ENCODE results near the gene CCDC179. TPM values are rescaled to one million over a fixed set of nuclear protein-coding genes. Genes with fewer than 3 reads are reported as not detected.

Gene CCDC179
- total and polyA plus RNA-seq, 2 donors, result 0.09 TPM; not detected in 1

DNA sequence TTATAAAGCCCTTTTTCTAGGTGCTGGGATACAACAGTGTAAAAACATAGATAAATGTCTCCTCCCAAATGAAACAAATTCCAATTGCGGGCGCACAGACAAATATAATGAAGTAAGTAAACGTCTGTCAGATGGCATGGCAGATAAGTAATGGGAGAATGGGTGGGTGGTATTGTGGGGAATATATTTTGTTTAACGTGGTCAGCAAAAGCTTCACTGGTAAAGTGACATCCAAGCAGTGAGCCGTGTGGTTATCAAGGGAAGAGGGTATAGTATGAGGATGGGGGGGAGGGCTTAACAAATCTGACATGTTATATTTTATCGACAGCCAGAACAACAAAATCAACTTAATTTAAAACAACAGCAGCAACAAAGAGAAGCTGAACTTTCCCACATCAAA lies 31.9 kb downstream of the CCDC179 start:
- no peak overlapping the region for H3K27ac ChIP-seq (ENCODE audit: low read depth in 1 of 2, low read length in 1 of 2)
- peaks cover 3% of the 10 kb centered on the region in 2 donors for H3K4me1 ChIP-seq (ENCODE audit: control insufficient read depth in 2 of 2, insufficient read depth in 2 of 2, low read length in 2 of 2)
- H3K4me3 ChIP-seq (ENCODE audit: low read length in 2 of 2), result peak overlapping the region in 1 of 2 donors; percentile 89
- DNase-seq (ENCODE audit: low read depth in 6 of 9, low spot score in 9 of 9), result peak in 1 of 9 donors; percentile 1
- no peaks in the 10 kb centered on the region for H3K27me3 ChIP-seq (ENCODE audit: control insufficient read depth in 2 of 2, insufficient read depth in 1 of 2, low read length in 1 of 2)
- WGBS, result 43% methylated on average over 6 of the region's 6 CpGs
- H3K9me3 ChIP-seq (ENCODE audit: control insufficient read depth in 2 of 2, insufficient read depth in 1 of 2, low read length in 1 of 2), result no peaks in the 10 kb centered on the region
- H3K36me3 ChIP-seq (ENCODE audit: control insufficient read depth in 2 of 2, insufficient read depth in 2 of 2, low read length in 1 of 2), result peaks cover 0 to 3% of the 10 kb centered on the region in 2 donors

DNA sequence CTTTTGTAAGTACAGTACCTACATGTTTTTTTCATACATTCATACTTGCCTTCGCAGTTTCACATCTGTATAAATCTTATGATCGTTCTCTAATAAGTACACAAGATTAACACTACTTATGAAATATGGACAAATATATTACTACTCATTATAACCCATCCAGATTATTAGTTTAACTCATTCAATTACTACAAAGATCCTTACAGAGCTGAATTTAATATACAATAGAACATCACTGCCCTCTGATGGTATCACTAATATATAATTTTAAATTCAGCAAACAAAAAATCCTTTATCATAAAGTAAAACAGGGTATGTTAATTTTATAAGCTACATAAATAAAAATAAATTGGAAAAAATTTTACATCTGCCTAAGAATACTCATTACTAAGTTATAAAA lies 38.1 kb downstream of the CCDC179 start:
- no peaks in the 10 kb centered on the region for H3K9me3 ChIP-seq (ENCODE audit: control insufficient read depth in 2 of 2, insufficient read depth in 1 of 2, low read length in 1 of 2)
- no peak overlapping the region for H3K27ac ChIP-seq (ENCODE audit: low read depth in 1 of 2, low read length in 1 of 2)
- no peak for DNase-seq (ENCODE audit: low read depth in 6 of 9, low spot score in 9 of 9)
- H3K4me3 ChIP-seq (ENCODE audit: low read length in 2 of 2), result no peak overlapping the region
- H3K36me3 ChIP-seq (ENCODE audit: control insufficient read depth in 2 of 2, insufficient read depth in 2 of 2, low read length in 1 of 2), result peaks cover 0 to 8% of the 10 kb centered on the region in 2 donors
- H3K27me3 ChIP-seq (ENCODE audit: control insufficient read depth in 2 of 2, insufficient read depth in 1 of 2, low read length in 1 of 2), result no peaks in the 10 kb centered on the region
- 98% methylated on average over 2 of the region's 2 CpGs for WGBS
- no peaks in the 10 kb centered on the region for H3K4me1 ChIP-seq (ENCODE audit: control insufficient read depth in 2 of 2, insufficient read depth in 2 of 2, low read length in 2 of 2)

DNA sequence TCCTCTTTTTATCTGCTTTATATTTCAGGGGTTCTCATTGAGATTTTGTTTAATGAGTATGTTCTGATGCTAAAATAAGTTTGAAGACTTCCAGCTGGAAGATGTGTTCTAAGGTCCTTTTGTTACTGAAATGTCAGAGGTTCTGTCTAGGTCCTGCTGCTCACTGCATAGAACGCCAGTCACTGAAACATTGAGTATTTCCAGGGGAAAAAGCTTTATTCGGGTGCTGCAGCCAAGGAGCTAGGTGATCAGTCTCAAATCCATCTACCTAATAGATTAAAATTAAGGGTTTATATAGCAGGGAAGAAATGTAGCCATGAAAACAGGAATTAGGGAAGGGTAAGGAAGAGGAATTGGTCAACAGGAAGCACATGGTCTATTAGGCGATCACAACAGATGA lies 50.4 kb downstream of the CCDC179 start:
- H3K36me3 ChIP-seq (ENCODE audit: control insufficient read depth in 2 of 2, insufficient read depth in 2 of 2, low read length in 1 of 2), result no peaks in the 10 kb centered on the region

DNA sequence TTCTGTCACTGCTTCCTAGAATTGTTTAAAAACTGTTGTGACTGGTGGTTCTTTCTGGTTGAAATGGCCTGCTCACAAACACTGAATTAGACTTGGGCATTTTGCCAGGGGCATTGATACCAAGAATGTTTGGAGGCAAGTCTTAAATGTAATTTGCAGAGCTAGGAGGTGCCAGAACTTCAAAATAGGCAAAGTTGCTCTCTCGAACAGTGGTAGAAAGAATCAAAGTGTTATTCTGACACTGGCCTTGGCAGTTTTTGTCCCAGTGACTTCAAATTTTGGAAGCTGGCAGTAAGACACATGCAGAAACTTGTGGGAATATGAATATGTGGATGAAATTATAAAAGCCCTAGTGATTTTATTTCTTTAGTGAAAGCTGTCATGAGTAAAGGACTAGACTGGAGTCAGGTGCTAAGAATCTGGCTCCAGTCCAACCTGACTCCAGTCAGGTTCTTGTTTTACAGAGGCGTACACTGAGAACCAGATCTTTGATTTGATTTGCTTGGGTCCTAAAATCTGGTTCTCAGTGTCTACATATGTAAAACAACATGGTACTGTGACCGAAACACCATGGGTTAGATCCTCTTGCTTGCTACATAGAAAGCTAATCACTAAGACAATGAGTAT lies 51.6 kb downstream of the CCDC179 start:
- peak in 1 of 9 donors; percentile 1 for DNase-seq (ENCODE audit: low read depth in 6 of 9, low spot score in 9 of 9)
- Histone ChIP-seq H3K36me3 (ENCODE audit: control insufficient read depth in 2 of 2, insufficient read depth in 2 of 2, low read length in 1 of 2) (no peaks in the 10 kb centered on the region), H3K27ac (ENCODE audit: low read depth in 1 of 2, low read length in 1 of 2) (no peak overlapping the region), H3K9me3 (ENCODE audit: control insufficient read depth in 2 of 2, insufficient read depth in 1 of 2, low read length in 1 of 2) (no peaks in the 10 kb centered on the region), H3K4me3 (ENCODE audit: low read length in 2 of 2) (no peak overlapping the region), H3K4me1 (ENCODE audit: control insufficient read depth in 2 of 2, insufficient read depth in 2 of 2, low read length in 2 of 2) (no peaks in the 10 kb centered on the region), H3K27me3 (ENCODE audit: control insufficient read depth in 2 of 2, insufficient read depth in 1 of 2, low read length in 1 of 2) (no peaks in the 10 kb centered on the region)
- 94% methylated on average over 3 of the region's 3 CpGs for WGBS

More for the DNA sequence above, 50.4 kb downstream of the CCDC179 start:
- DNase-seq (ENCODE audit: low read depth in 6 of 9, low spot score in 9 of 9), result no peak
- Histone ChIP-seq H3K27me3 (ENCODE audit: control insufficient read depth in 2 of 2, insufficient read depth in 1 of 2, low read length in 1 of 2) (no peaks in the 10 kb centered on the region), H3K9me3 (ENCODE audit: control insufficient read depth in 2 of 2, insufficient read depth in 1 of 2, low read length in 1 of 2) (no peaks in the 10 kb centered on the region), H3K4me1 (ENCODE audit: control insufficient read depth in 2 of 2, insufficient read depth in 2 of 2, low read length in 2 of 2) (no peaks in the 10 kb centered on the region), H3K4me3 (ENCODE audit: low read length in 2 of 2) (no peak overlapping the region), H3K27ac (ENCODE audit: low read depth in 1 of 2, low read length in 1 of 2) (no peak overlapping the region)
- WGBS, result 96% methylated on average over 3 of the region's 3 CpGs

DNA sequence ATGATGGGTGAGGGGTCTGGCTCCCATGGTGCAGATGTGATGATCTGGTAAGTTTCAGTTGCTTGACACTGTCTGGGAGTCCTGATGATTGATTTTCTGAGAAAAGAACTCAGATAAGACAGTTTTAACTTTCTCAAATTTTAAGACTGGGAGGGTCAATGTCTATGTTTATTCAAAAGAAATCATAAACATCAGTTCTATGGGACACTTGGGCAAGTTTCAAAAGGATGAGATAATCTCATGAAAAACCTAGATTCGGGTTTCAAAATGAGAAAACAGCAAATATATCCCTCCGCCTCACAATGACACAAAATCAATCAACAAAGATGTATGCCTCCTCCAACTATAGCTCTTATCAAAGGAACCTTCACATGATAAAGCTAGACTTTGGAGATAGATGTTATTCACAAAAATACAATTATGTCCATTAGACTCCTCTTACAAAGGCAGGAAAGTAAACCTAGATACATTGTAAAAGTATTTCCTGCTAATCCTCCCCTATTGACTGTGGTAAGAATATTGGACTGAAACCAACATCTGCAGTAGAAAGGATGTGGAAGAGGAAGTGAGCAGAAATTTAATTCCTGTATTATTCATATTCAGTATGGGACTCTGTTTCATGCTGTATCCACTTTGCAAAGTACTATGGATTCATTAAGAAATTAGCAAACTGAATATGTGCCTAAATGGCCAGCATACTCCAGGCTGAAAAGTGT lies 52.3 kb downstream of the CCDC179 start:
- H3K36me3 ChIP-seq (ENCODE audit: control insufficient read depth in 2 of 2, insufficient read depth in 2 of 2, low read length in 1 of 2), result no peaks in the 10 kb centered on the region
- no peak overlapping the region for H3K4me3 ChIP-seq (ENCODE audit: low read length in 2 of 2)
- H3K4me1 ChIP-seq (ENCODE audit: control insufficient read depth in 2 of 2, insufficient read depth in 2 of 2, low read length in 2 of 2), result no peaks in the 10 kb centered on the region
- no peak for DNase-seq (ENCODE audit: low read depth in 6 of 9, low spot score in 9 of 9)
- no peaks in the 10 kb centered on the region for H3K9me3 ChIP-seq (ENCODE audit: control insufficient read depth in 2 of 2, insufficient read depth in 1 of 2, low read length in 1 of 2)
- WGBS, result 95% methylated on average over 2 of the region's 2 CpGs
- no peaks in the 10 kb centered on the region for H3K27me3 ChIP-seq (ENCODE audit: control insufficient read depth in 2 of 2, insufficient read depth in 1 of 2, low read length in 1 of 2)
- no peak overlapping the region for H3K27ac ChIP-seq (ENCODE audit: low read depth in 1 of 2, low read length in 1 of 2)

DNA sequence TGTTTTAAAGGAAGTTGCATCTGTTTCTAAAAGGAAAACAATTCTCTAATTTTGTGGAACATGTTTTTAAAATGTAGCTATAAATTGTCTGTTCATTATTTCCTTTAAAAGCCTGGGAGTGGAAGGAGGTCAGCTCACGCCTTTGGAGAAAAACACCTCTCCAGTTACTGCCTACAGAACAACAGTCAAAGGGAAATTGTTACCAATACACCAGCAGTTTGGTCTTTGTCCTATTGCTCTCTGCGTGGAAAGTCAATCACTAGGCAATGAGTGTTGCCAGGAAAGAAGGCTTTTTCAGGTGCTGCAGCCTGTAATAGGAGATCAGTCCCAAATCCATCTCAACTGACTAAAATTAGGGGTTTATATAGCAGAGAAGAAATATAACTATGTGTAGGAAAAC lies 52.9 kb downstream of the CCDC179 start:
- H3K36me3 ChIP-seq (ENCODE audit: control insufficient read depth in 2 of 2, insufficient read depth in 2 of 2, low read length in 1 of 2), result no peaks in the 10 kb centered on the region
- DNase-seq (ENCODE audit: low read depth in 6 of 9, low spot score in 9 of 9), result no peak
- no peak overlapping the region for H3K27ac ChIP-seq (ENCODE audit: low read depth in 1 of 2, low read length in 1 of 2)
- H3K9me3 ChIP-seq (ENCODE audit: control insufficient read depth in 2 of 2, insufficient read depth in 1 of 2, low read length in 1 of 2), result no peaks in the 10 kb centered on the region
- no peak overlapping the region for H3K4me3 ChIP-seq (ENCODE audit: low read length in 2 of 2)
- no peaks in the 10 kb centered on the region for H3K27me3 ChIP-seq (ENCODE audit: control insufficient read depth in 2 of 2, insufficient read depth in 1 of 2, low read length in 1 of 2)
- H3K4me1 ChIP-seq (ENCODE audit: control insufficient read depth in 2 of 2, insufficient read depth in 2 of 2, low read length in 2 of 2), result no peaks in the 10 kb centered on the region
- 94% methylated on average over 2 of the region's 2 CpGs for WGBS

DNA sequence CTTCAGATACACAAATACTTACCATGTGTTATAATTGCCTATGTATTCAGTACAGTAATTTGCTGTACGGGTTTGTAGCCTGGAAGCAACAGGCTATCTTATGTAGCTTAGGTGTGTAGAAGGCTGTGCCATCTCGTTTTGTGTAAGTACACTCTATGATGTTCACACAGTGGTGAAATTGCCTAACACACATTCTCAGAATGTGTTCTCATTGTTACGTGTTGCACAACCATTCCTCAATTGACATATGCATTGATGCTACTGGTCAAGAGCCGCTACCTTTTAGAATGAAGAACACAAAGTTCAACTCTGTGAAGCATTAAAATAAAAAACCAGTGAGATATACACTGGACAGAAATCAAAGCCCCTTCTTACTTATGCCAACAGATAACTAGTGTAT lies 57.4 kb downstream of the CCDC179 start:
- WGBS, result 95% methylated on average over 4 of the region's 4 CpGs
- H3K4me3 ChIP-seq (ENCODE audit: low read length in 2 of 2), result no peak overlapping the region
- no peaks in the 10 kb centered on the region for H3K27me3 ChIP-seq (ENCODE audit: control insufficient read depth in 2 of 2, insufficient read depth in 1 of 2, low read length in 1 of 2)
- no peak for DNase-seq (ENCODE audit: low read depth in 6 of 9, low spot score in 9 of 9)
- H3K27ac ChIP-seq (ENCODE audit: low read depth in 1 of 2, low read length in 1 of 2), result no peak overlapping the region
- no peaks in the 10 kb centered on the region for H3K4me1 ChIP-seq (ENCODE audit: control insufficient read depth in 2 of 2, insufficient read depth in 2 of 2, low read length in 2 of 2)
- no peaks in the 10 kb centered on the region for H3K36me3 ChIP-seq (ENCODE audit: control insufficient read depth in 2 of 2, insufficient read depth in 2 of 2, low read length in 1 of 2)
- H3K9me3 ChIP-seq (ENCODE audit: control insufficient read depth in 2 of 2, insufficient read depth in 1 of 2, low read length in 1 of 2), result no peaks in the 10 kb centered on the region

DNA sequence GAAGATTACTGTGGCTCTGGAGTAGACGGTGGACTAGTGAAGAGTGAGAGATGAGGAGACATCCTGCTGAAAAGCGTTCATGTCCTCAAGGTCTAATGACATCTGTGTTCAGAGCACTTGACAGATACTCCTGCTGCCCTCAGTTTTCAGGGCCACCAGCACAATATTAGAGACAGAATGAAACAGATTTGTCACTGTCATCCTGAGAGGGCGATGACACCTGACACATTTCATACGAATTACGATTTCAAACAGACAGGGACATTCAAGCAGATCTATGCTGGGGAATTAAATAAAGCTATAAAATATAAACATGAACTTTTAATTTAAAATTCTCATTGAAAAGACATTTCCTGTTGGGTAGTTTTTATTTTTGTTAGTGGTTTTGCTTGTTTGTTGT lies 59.8 kb downstream of the CCDC179 start:
- Histone ChIP-seq H3K4me1 (ENCODE audit: control insufficient read depth in 2 of 2, insufficient read depth in 2 of 2, low read length in 2 of 2) (no peaks in the 10 kb centered on the region), H3K27me3 (ENCODE audit: control insufficient read depth in 2 of 2, insufficient read depth in 1 of 2, low read length in 1 of 2) (no peaks in the 10 kb centered on the region), H3K9me3 (ENCODE audit: control insufficient read depth in 2 of 2, insufficient read depth in 1 of 2, low read length in 1 of 2) (no peaks in the 10 kb centered on the region), H3K27ac (ENCODE audit: low read depth in 1 of 2, low read length in 1 of 2) (no peak overlapping the region), H3K4me3 (ENCODE audit: low read length in 2 of 2) (no peak overlapping the region), H3K36me3 (ENCODE audit: control insufficient read depth in 2 of 2, insufficient read depth in 2 of 2, low read length in 1 of 2) (no peaks in the 10 kb centered on the region)
- WGBS, result 96% methylated on average over 5 of the region's 5 CpGs
- DNase-seq (ENCODE audit: low read depth in 6 of 9, low spot score in 9 of 9), result no peak

DNA sequence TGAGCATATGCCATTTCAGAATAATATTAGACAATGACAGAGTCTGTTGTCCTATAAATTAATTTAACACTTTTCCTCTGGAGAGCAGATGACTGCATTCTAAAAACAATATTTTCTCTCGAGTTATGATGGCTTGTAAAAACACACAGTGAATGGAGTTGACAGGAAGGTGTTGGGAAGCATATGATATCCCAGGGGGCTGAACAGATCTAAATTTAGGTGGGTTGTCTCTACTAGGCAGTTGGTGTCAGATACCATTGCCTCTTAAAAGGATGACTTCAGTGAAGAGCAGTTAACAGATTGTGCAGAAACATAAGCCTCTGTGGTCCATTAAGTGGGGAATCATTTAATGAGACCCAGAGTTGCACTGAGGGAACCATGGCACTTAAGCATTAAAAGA lies 61.4 kb downstream of the CCDC179 start:
- H3K36me3 ChIP-seq (ENCODE audit: control insufficient read depth in 2 of 2, insufficient read depth in 2 of 2, low read length in 1 of 2), result no peaks in the 10 kb centered on the region
- H3K27ac ChIP-seq (ENCODE audit: low read depth in 1 of 2, low read length in 1 of 2), result no peak overlapping the region
- H3K9me3 ChIP-seq (ENCODE audit: control insufficient read depth in 2 of 2, insufficient read depth in 1 of 2, low read length in 1 of 2), result no peaks in the 10 kb centered on the region
- H3K4me1 ChIP-seq (ENCODE audit: control insufficient read depth in 2 of 2, insufficient read depth in 2 of 2, low read length in 2 of 2), result no peaks in the 10 kb centered on the region
- H3K27me3 ChIP-seq (ENCODE audit: control insufficient read depth in 2 of 2, insufficient read depth in 1 of 2, low read length in 1 of 2), result no peaks in the 10 kb centered on the region
- H3K4me3 ChIP-seq (ENCODE audit: low read length in 2 of 2), result no peak overlapping the region
- DNase-seq (ENCODE audit: low read depth in 6 of 9, low spot score in 9 of 9), result no peak
- WGBS, result 79% methylated on average over 1 of the region's 1 CpG
